ENCODE data around the gene KHDRBS1.

KHDRBS1 gene

DNA sequence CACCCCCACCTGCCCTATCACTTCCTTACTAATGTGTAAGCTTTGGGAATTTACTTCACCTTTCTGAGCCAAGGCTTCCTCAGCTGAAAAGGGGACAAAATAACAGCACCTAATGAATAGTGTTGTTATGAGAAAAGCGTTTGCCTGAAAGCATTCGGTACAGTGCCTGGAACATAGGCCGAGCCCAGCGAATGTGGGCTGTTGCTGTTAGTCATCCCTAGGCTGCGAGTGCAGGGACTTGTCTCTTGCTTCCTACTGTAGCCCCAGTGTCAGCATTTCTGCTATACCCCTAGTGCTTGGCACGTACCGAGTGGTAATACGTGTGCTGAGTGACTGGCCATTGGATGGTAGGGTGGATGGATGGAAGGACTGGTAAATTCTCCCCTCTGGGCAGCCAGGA, 77.5 kb downstream of the KHDRBS1 start:
- ChIA-PET CTCF (interaction anchor here (0.5 to 1.9 kb wide), 2 partner anchors 19 to 28 kb away, joined by 5 to 6 read pairs; no protein-coding TSS in a partner anchor), POLR2A (interaction anchor here (1.1 kb wide), 1 partner anchor 18 kb away, joined by 3 read pairs; the partner anchor contains the start of gene TMEM39B)

DNA sequence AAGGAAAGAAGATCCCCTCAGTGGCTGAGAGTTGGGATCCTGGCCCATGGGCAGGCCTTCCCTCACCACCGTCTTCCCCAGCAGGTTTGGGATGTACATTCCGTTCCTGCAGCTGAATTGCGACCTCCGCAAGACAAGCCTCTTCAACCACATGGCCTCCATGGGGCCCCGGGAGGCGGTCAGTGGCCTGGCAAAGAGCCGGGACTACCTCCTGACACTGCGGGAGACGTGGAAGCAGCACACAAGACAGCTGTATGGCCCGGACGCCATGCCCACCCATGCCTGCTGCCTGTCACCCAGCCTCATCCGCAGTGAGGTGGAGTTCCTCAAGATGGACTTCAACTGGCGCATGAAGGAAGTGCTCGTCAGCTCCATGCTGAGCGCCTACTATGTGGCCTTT, 77.9 kb downstream of the KHDRBS1 start:
- no peak for DNase-seq (ENCODE audit: extremely low spot score)
- POLR2A ChIA-PET: interaction anchor here (1.1 kb wide), 1 partner anchor 19 kb away, joined by 3 read pairs; the partner anchor contains the start of gene TMEM39B
- CTCF ChIA-PET: interaction anchor here (0.5 kb wide), 1 partner anchor 19 kb away, joined by 5 read pairs; no protein-coding TSS in a partner anchor
- no peak for TF ChIP-seq SP1 (IDR thresholded peaks at IDR 0.05)
- TF ChIP-seq HDGF (IDR thresholded peaks at IDR 0.05; ENCODE audit: borderline replicate concordance): no peak
- TF ChIP-seq FOXM1 (IDR thresholded peaks at IDR 0.05; ENCODE audit: borderline replicate concordance): no peak
- TF ChIP-seq ZNF384 (IDR thresholded peaks at IDR 0.05): no peak

More for the DNA sequence above, 77.5 kb downstream of the KHDRBS1 start:
- no peak for DNase-seq (ENCODE audit: extremely low spot score)
- no peak for TF ChIP-seq NFRKB (IDR thresholded peaks at IDR 0.05)
- no peak for TF ChIP-seq ZNF384 (IDR thresholded peaks at IDR 0.05)
- TF ChIP-seq SUZ12 (IDR thresholded peaks at IDR 0.05): no peak
- no peak for TF ChIP-seq HDGF (IDR thresholded peaks at IDR 0.05; ENCODE audit: borderline replicate concordance)
- TF ChIP-seq FOXA1 (IDR thresholded peaks at IDR 0.05): no peak
- TF ChIP-seq L3MBTL2 (conservative IDR thresholded peaks at IDR 0.05): no peak
- no peak for TF ChIP-seq BHLHE40 (IDR thresholded peaks at IDR 0.05; ENCODE audit: borderline replicate concordance)
- TF ChIP-seq TARDBP (IDR thresholded peaks at IDR 0.05): no peak
- TF ChIP-seq CTBP1 (IDR thresholded peaks at IDR 0.05; ENCODE audit: borderline replicate concordance): no peak
- no peak for TF ChIP-seq FOXM1 (IDR thresholded peaks at IDR 0.05; ENCODE audit: borderline replicate concordance)
- TF ChIP-seq, protein P1, sequence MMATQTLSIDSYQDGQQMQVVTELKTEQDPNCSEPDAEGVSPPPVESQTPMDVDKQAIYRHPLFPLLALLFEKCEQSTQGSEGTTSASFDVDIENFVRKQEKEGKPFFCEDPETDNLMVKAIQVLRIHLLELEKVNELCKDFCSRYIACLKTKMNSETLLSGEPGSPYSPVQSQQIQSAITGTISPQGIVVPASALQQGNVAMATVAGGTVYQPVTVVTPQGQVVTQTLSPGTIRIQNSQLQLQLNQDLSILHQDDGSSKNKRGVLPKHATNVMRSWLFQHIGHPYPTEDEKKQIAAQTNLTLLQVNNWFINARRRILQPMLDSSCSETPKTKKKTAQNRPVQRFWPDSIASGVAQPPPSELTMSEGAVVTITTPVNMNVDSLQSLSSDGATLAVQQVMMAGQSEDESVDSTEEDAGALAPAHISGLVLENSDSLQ (IDR thresholded peaks at IDR 0.05): no peak
- TF ChIP-seq LEF1 (IDR thresholded peaks at IDR 0.05; ENCODE audit: borderline replicate concordance): no peak
- no peak for TF ChIP-seq SP1 (IDR thresholded peaks at IDR 0.05)
- TF ChIP-seq ARNT (IDR thresholded peaks at IDR 0.05): no peak
- no peak for TF ChIP-seq FOXK2 (IDR thresholded peaks at IDR 0.05)
- no peak for TF ChIP-seq ELF4 (IDR thresholded peaks at IDR 0.05)
